NCI-H446 (cell line): Measurements from ENCODE around the gene HAUS8.
"Not testable (repeated sequence)": the region's sequence is repeated elsewhere in the genome, so short reads cannot be mapped to it uniquely, and the experiment has no call there.

Experiments used
- DNase-seq, 2 experiments: peaks; one replicate each; lab custom pipeline; 2025; lab: John Stamatoyannopoulos, UW

The HAUS8 gene

DNA sequence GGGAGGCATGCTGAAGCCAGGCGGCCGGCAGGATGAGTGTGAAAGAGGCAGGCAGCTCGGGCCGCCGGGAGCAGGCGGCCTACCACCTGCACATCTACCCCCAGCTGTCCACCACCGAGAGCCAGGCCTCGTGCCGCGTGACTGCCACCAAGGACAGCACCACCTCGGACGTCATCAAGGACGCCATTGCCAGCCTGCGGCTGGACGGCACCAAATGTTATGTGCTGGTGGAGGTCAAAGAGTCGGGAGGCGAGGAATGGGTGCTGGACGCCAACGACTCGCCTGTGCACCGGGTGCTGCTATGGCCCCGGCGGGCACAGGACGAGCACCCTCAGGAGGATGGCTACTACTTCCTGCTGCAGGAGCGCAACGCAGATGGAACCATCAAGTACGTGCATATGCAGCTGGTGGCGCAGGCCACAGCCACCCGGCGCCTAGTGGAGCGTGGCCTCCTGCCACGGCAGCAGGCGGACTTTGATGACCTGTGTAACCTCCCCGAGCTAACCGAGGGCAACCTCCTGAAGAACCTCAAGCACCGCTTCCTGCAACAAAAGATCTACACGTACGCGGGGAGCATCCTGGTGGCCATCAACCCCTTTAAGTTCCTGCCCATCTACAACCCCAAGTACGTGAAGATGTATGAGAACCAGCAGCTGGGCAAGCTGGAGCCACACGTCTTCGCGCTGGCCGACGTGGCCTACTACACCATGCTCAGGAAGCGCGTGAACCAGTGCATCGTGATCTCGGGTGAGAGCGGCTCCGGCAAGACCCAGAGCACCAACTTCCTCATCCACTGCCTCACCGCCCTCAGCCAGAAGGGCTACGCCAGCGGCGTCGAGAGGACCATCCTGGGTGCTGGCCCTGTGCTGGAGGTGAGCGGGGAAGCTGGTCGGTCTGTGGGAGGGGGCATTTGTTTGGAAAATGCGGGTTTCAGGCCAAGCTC is 26.7 kb upstream of the HAUS8 start:
- DNase-seq = no peak

GRCh38 chr19:17098326-17098725 is 23.1 kb upstream of the HAUS8 start:
- no peak for DNase-seq

- DNase-seq = no peak
These were observed 22.4 kb upstream of the HAUS8 start for GRCh38 chr19:17097593-17098126.

DNA sequence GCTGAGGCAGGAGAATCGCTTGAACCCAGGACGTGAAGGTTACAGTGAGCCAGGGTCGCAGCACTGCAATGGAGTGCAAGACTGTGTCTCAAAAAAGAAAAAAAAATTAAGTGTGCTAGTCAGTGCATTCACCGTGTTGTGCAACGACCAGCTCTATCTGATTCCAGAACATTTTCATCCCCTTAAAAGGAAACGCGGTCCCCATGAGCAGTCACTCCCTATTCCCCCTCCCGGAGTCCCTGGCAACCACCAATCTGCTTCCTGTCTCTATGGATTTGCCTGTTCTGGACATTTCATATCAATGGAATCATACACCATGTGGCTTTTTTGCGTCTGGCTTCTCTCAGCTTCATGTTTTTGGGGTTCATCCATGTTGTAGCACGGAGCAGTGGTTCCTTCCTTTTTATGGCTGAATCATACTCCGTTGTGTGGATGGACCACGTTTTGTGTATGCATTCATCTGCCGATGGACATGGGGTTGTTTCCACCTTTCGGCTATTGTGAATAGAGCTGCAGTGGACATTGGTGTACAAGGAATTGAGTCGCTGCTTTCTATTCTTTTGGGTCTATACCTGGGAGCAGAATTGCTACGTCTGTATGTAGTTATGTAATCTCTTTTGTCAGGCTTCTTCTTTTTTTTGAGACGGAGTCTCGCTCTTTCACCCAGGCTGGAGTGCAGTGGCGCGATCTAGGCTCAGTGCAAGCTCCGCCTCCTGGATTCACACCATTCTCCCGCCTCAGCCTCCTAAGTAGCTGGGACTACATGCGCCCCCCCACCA is 20.1 kb upstream of the HAUS8 start:
- no peak for DNase-seq

GRCh38 chr19:17094694-17095093 is 19.4 kb upstream of the HAUS8 start:
- DNase-seq = not testable (repeated sequence)

DNA sequence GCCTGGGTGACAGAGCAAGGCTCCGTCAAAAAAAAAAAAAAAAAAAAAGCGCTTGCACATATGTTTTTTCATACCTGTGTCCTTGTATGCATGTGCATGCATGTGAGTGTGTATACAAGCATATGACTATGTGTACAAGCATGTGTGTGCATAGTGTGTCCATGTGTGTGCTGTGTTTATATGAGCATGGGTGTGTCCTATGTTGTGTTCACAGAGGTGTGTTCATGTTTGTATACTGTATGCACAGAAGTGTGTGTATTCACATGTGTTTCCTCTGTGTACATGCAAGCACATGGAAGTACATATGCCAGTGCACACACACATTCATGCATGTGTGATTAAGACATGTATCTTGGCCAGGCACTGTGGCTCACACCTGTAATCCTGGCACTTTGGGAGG is 17.4 kb upstream of the HAUS8 start:
- DNase-seq = no peak

GRCh38 chr19:17091758-17092333 is 16.6 kb upstream of the HAUS8 start:
- DNase-seq = no peak

- DNase-seq = no peak
These were observed 15.3 kb upstream of the HAUS8 start for GRCh38 chr19:17090583-17090982.

DNA sequence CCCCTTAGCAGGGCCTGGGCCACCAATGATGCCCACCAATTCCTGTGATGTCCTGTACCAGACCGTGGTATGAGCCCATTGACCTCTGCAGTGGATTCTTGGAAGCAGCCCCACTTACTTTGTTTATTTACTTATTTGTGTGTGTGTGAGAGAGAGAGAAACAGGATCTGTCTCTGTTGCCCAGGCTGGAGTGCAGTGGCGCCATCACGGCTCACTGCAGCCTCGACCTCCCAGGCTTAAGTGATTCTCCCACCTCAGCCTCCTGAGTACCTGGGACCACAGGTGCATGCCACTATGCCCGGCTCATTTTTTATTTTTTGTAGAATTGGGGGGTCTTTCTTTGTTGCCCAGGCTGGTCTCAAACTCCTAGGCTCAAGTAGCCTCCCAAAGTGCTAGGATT is 13.3 kb upstream of the HAUS8 start:
- no peak for DNase-seq

- no peak for DNase-seq
These were observed 11.6 kb upstream of the HAUS8 start for GRCh38 chr19:17086834-17087233.

- no peak for DNase-seq
These were observed 10.9 kb upstream of the HAUS8 start for GRCh38 chr19:17086120-17086519.

DNA sequence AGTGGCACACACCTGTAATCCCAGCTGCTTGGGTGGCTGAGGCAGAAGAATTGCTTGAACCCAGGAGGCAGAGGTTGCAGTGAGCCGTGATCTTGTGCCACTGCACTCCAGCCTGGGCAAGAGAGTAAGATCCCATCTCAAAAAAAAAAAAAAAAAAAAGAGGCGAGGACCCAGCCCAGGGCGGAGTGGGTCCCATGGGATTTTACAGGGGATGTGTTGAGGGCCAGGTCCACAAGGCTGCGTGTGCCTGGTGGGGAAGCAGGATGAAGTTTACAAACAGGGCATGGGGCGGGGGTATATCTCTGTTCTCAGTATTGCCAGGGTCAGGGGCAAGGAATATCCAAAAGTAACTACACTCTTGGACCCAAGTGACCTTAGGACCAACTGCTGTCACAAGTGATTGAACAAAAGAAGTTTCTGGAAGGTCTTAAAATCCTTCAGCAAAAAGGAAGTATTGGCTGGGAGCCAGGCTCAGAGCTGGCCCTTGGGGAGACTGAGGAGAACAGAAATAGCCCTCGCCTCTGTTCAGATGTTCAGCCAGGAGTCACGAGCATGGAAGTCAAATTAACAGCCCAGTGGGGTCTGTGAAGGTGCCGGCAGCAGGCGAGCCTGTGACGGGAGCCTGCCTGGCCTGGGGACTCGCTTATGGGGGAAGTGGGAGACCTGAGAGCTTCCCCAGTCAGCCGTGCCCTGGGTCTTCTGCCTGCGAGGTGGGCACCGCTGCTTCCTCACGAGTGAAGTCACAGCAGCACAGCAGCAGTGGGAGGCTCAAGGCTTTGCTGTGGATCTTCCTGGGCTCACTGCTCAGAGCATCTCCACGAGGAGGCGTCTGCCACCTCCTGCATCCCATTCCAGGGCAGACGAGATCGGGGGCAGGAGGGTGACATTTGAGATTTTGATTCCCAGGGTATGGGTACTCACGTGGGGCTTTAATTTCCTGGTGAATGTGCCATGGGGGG is 6.7 kb upstream of the HAUS8 start:
- no peak for DNase-seq

DNA sequence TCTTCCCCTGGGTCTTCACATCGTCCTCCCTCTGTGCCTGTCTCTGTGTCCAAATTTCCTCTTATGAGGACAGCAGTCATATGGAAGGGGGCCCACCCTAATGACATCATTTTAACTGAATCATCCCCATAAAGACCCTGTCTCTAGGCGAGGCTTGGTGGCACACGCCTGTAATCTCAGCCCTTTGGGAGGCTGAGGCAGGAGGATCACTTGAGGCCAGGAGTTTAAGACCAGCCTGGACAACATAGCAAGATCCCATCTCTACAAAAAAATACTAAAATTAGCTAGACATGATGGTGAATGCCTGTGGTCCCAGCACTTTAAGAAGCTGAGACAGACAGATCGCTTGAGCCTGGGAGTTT is 5.2 kb upstream of the HAUS8 start:
- DNase-seq = no peak

GRCh38 chr19:17079710-17080439 is 4.6 kb upstream of the HAUS8 start:
- no peak for DNase-seq

DNA sequence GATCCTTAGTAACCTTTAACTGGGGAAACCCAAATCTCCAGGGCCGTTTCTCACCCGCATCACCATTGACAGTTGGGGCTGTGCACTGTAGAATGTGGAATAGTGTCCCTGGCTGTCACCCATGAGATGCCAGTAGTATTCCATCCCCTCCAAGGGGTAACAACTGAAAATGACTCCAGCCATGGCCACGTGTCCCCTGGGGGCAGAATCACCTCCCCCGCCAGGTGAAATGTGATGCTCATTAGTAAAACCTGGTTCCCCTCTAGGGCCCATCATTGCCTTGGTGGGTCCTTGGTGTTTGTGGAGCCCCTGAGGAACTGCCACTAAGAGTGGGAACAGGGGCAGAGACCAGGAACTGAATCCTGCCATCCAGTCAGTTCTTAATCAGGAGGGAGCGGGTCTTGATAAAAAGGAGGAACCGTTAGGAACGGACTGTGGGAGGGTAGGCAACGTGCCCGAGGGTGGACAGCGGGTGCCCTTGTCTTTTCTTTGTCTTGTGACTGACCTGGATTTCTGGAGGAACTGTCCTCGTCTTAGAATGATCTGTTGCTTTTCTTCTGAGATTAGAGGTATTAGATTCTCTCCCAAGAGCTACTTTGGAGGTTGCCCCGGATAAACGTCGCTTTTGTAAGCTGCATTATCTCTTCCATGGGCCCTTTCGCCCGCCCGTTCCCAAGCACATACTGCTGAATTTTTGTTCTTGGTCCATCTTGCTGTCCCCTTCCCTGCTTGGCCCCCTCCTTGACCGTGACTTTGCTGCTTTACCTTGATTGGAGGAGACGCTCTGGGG is 3.9 kb upstream of the HAUS8 start:
- DNase-seq = no peak

GRCh38 chr19:17078036-17078919 is 3.0 kb upstream of the HAUS8 start:
- DNase-seq = no peak

DNA sequence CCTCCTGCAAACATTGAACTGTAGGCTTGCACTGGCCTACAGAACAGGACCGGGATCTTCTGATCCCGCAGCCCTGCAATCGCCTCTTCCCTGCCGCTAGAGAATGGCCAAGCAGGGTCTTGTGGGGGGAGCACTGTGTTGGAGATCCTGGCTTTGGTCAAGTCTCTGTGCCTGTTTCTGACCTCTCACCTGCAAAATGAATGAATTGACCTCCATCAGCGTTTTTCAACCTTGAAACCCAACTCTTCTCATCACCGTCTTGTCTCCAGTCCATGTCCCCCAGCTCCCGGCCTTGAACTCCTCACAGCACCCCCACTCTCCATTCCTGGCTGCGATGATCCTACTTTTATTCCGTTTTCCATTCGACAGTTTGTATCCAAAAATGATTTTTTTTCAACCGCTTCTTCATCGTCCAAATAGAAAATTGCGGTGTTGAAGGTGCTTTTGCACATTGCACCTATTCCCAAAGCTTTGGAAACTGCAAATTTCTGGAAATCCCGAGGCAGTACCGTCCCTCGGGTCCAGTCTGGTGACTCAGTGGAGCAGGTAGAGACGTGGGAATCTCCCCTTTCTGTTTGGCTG is 2.3 kb upstream of the HAUS8 start:
- no peak for DNase-seq

GRCh38 chr19:17076543-17076991 is 1.3 kb upstream of the HAUS8 start:
- DNase-seq = no peak
